A673 (cell line): ENCODE results near the gene EPHA4.

Source experiments
- EZH2 ChIP-seq: fragments of 200-600 bp; sonication (generic); IDR thresholded peaks from 2 replicates; pipeline ENCODE4 v1.6.1; 2017; ENCODE audit warnings: borderline replicate concordance, low read depth, mild to moderate bottlenecking, mixed read lengths, antibody characterized with exemption, low read length; ENCODE audit not compliant: poor library complexity, severe bottlenecking
- TF ChIP-seq, protein P1 (sequence below): fragments of 300-800, 200-600 bp; sonication (generic); conservative IDR thresholded peaks from 2 replicates; pipeline ENCODE4 v1.5.1; 2017; ENCODE audit warnings: low read depth, mild to moderate bottlenecking, antibody characterized with exemption, low read length, moderate library complexity, mixed read lengths

DNA sequence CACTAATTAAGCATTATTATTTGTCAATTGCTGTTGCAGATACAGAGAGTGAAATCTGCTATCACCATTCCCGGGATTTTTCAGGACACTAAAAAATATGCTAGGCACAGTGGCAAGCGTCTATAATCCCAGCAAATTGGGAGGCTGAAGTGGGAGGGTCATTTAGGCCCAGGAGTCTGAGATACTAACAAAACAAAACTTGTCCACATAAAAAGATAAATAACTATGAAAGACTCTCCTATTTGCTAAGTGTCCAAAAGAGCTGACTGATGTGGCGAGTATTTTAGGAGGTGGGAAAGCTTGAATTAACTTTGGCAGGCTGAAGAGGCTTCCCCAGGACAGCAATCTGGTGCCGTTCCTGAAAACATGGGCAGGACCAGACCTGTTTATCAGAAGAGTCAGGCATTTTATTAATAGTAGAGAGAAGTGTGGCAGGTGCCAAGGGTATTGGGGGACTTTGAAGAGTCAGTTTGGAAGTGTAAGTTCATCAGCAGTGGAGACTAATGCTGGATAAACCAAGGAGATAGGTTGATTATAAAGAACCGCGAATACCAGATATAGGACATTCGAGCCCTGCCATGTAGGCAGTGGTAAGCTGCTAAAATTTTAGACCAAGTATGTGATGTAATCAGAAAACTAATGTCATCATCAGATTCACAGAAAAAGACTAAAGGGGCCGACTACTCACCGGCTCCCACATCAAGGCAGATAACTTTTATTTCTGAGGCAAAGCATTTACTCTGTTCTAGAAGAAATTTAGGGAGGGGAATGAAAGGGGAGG is 201.8 kb downstream of the EPHA4 start:
- TF ChIP-seq, protein P1, sequence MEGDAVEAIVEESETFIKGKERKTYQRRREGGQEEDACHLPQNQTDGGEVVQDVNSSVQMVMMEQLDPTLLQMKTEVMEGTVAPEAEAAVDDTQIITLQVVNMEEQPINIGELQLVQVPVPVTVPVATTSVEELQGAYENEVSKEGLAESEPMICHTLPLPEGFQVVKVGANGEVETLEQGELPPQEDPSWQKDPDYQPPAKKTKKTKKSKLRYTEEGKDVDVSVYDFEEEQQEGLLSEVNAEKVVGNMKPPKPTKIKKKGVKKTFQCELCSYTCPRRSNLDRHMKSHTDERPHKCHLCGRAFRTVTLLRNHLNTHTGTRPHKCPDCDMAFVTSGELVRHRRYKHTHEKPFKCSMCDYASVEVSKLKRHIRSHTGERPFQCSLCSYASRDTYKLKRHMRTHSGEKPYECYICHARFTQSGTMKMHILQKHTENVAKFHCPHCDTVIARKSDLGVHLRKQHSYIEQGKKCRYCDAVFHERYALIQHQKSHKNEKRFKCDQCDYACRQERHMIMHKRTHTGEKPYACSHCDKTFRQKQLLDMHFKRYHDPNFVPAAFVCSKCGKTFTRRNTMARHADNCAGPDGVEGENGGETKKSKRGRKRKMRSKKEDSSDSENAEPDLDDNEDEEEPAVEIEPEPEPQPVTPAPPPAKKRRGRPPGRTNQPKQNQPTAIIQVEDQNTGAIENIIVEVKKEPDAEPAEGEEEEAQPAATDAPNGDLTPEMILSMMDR: no peak
- no peak for TF ChIP-seq EZH2
